ENCODE data around the gene SMC3. TPM values are rescaled to one million over a fixed set of nuclear protein-coding genes. Genes with fewer than 3 reads are reported as not detected.

SMC3 gene
- polyA plus RNA-seq, 1 of the 3 experiments (the other 2 are of a cell fraction), result 10.1 TPM

DNA sequence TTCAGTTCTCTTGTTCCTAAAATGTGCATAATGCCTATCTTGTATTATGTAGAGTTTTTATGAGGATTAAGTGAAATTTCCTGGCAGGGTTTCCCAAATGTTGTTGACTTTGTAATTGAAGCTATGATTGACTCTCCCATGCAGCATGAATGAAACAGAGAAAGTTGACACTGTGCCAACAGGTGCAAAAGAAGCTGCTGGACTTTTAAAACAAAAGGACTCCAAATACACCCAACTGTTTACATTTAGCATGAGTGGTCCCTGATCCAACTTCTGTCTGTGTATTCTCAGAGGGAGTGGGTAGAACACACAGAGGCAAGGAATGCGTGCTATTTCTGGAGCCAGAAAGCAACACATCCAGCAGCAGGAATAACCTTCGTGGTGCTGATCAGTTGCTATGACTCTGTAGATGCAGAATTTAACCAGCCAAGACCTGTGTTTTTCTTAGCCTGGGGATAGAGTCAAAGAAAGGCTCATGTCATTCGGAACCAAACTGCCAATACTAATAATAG, 62.2 kb downstream of the SMC3 start (continued):
- TF ChIP-seq, protein P1, sequence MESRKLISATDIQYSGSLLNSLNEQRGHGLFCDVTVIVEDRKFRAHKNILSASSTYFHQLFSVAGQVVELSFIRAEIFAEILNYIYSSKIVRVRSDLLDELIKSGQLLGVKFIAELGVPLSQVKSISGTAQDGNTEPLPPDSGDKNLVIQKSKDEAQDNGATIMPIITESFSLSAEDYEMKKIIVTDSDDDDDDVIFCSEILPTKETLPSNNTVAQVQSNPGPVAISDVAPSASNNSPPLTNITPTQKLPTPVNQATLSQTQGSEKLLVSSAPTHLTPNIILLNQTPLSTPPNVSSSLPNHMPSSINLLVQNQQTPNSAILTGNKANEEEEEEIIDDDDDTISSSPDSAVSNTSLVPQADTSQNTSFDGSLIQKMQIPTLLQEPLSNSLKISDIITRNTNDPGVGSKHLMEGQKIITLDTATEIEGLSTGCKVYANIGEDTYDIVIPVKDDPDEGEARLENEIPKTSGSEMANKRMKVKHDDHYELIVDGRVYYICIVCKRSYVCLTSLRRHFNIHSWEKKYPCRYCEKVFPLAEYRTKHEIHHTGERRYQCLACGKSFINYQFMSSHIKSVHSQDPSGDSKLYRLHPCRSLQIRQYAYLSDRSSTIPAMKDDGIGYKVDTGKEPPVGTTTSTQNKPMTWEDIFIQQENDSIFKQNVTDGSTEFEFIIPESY (IDR thresholded peaks at IDR 0.05; ENCODE audit: borderline replicate concordance, low read depth), result no peak
- TF ChIP-seq, protein P2, sequence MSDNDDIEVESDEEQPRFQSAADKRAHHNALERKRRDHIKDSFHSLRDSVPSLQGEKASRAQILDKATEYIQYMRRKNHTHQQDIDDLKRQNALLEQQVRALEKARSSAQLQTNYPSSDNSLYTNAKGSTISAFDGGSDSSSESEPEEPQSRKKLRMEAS (IDR thresholded peaks at IDR 0.05; ENCODE audit: low read depth), result no peak

DNA sequence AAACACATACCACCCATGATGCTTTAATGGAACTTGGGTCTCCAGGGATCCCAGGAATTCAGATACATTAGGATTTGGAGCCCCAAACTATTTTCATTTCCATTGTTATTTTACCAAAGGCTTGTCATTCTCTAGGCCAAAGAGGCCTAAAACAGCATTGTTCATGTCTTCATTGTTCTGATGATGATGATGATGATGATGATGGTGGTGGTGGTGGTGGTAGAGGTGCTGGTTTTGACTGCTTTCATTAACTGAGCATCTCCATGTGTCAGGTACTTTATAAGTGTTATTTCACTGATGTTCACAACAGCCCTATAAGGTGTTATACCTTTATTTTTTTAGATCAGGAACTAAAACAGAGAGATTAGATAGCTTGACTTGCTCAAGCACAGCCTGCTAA, 64.4 kb downstream of the SMC3 start:
- Histone ChIP-seq H3K27me3 (ENCODE audit: insufficient read depth) (no peaks in the 10 kb centered on the region), H3K4me2 (no peak overlapping the region), H3K9ac (no peak overlapping the region), H2AFZ (ENCODE audit: low read depth) (no peak overlapping the region), H3K36me3 (replicated peaks in 1 of 2; ENCODE audit: control insufficient read depth in 1 of 2, insufficient read depth in 2 of 2, low read length in 1 of 2) (no peaks in the 10 kb centered on the region), H4K20me1 (ENCODE audit: insufficient read depth) (no peaks in the 10 kb centered on the region), H3K9me3 (no peaks in the 10 kb centered on the region), H3K4me1 (ENCODE audit: control insufficient read depth in 1 of 2, insufficient read depth in 2 of 2, low read depth in 1 of 2, low read length in 1 of 2) (peaks cover 9 to 22% of the 10 kb centered on the region in 2 experiments; a peak in 3 of 4 replicates), H3K27ac (ENCODE audit: low read depth in 2 of 2, low read length in 1 of 2) (no peak overlapping the region), H3K79me2 (ENCODE audit: insufficient read depth) (no peaks in the 10 kb centered on the region; the same call in 1 of the 2 replicates), H3K9me2 (no peaks in the 10 kb centered on the region), H3K4me3 (ENCODE audit: low read depth in 2 of 2, low read length in 1 of 2) (no peak overlapping the region), H3F3A (replicated peaks; ENCODE audit: insufficient read depth) (no peaks in the 10 kb centered on the region)
- ChIA-PET CTCF (interaction anchor here (1.4 kb wide), 1 partner anchor 40 kb away, joined by 3 read pairs; no protein-coding TSS in a partner anchor), POLR2A (no interaction called here)
- TF ChIP-seq, protein P3, sequence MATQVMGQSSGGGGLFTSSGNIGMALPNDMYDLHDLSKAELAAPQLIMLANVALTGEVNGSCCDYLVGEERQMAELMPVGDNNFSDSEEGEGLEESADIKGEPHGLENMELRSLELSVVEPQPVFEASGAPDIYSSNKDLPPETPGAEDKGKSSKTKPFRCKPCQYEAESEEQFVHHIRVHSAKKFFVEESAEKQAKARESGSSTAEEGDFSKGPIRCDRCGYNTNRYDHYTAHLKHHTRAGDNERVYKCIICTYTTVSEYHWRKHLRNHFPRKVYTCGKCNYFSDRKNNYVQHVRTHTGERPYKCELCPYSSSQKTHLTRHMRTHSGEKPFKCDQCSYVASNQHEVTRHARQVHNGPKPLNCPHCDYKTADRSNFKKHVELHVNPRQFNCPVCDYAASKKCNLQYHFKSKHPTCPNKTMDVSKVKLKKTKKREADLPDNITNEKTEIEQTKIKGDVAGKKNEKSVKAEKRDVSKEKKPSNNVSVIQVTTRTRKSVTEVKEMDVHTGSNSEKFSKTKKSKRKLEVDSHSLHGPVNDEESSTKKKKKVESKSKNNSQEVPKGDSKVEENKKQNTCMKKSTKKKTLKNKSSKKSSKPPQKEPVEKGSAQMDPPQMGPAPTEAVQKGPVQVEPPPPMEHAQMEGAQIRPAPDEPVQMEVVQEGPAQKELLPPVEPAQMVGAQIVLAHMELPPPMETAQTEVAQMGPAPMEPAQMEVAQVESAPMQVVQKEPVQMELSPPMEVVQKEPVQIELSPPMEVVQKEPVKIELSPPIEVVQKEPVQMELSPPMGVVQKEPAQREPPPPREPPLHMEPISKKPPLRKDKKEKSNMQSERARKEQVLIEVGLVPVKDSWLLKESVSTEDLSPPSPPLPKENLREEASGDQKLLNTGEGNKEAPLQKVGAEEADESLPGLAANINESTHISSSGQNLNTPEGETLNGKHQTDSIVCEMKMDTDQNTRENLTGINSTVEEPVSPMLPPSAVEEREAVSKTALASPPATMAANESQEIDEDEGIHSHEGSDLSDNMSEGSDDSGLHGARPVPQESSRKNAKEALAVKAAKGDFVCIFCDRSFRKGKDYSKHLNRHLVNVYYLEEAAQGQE (IDR thresholded peaks at IDR 0.05; ENCODE audit: low read depth, low read length), result no peak
- TF ChIP-seq RFX5 (IDR thresholded peaks at IDR 0.05; ENCODE audit: low read length) (no peak), MXI1 (IDR thresholded peaks at IDR 0.05; ENCODE audit: low read depth, low read length) (no peak), GATA2 (CRISPR knock-in tag; IDR thresholded peaks at IDR 0.05) (no peak), FOXM1 (IDR thresholded peaks at IDR 0.05; ENCODE audit: low read depth) (no peak), NFIC (IDR thresholded peaks at IDR 0.05; ENCODE audit: borderline replicate concordance) (no peak), YY1 (IDR thresholded peaks at IDR 0.05; ENCODE audit: low read depth) (no peak), RCOR1 (IDR thresholded peaks at IDR 0.05; ENCODE audit: low read length) (no peak), RAD21 (IDR thresholded peaks at IDR 0.05; ENCODE audit: low read length) (no peak)
- no peak for DNase-seq

Measured in SK-N-SH (cell line).